Measurements from ENCODE around the gene ATG9B.

ATG9B gene

DNA sequence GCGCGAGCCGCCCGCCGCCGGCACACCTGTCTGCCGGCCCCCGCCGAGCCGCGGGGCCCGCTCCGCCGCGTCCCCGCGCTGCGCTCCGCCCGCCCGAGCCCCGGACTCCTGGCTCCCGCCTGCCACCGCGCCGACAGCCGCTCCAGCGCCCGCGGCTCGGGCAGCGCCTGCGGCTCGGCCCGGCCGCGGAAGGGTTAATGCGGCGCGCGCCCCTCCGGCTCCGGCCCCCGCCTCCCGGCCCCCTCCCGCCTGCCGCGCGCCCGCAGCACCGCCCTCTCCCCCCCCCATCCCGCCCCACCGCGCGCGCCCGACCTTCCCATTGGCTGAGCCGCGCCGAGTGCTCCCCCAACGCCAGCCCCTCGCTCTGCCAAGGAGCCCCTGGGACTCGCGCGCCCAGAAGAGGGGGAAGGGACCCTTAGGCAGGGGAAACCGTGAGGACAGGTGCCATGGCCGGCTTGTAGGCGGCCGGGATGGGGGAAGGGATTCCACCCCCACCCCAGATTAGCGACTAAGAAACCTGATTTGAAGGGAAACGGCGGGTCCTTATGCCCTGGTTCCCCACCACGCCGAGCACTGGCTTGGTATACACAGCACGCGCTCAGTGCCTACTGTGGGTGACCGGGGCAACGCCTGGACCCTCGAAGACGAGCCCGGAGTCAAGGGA is 46.0 kb downstream of the ATG9B start, which contains the start of gene KCNH2:
TSS of gene KCNH2 (minus strand) at position 196 of the 664 bp plus-strand sequence. CDS start 408 bp downstream, outside the sequence.
- DNase-seq (ENCODE audit: low spot score): peak; percentile 14

DNA sequence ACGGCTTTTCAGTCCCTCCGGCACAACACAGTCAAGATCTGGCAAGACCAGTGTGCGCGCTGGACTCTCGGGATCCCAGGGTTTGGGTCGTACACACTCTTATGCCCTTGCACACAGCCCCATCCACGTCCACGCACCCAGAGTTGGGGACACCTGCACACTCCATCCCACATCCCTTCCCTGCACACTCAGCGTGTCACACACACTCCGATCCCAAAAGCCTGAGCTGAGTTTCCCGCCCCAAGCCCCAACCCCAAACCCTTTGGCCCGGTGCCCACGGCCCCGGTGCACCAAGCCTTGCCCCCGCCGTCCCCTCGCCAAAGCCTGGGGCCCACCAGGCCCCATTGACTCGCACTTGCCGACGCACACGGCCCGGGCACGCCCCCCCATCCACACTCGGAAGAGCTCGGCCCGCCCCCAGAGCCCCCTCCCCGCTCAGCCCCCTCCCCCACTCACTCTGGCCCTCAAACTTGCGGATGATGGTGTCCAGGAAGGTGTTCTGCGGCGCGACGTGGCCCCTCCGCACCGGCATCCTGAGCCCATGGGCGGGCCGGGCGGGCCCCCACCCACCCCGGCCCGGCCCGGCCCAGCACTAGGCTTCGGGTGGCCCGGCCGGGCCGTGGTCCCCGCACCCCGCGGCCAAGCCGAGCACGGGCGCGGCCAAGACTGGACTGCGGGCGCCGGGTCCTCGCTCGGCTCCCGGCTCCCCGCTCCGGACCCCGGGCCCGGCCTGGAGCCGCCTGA is 46.7 kb downstream of the ATG9B start:
- no peak for DNase-seq (ENCODE audit: low spot score)

DNA sequence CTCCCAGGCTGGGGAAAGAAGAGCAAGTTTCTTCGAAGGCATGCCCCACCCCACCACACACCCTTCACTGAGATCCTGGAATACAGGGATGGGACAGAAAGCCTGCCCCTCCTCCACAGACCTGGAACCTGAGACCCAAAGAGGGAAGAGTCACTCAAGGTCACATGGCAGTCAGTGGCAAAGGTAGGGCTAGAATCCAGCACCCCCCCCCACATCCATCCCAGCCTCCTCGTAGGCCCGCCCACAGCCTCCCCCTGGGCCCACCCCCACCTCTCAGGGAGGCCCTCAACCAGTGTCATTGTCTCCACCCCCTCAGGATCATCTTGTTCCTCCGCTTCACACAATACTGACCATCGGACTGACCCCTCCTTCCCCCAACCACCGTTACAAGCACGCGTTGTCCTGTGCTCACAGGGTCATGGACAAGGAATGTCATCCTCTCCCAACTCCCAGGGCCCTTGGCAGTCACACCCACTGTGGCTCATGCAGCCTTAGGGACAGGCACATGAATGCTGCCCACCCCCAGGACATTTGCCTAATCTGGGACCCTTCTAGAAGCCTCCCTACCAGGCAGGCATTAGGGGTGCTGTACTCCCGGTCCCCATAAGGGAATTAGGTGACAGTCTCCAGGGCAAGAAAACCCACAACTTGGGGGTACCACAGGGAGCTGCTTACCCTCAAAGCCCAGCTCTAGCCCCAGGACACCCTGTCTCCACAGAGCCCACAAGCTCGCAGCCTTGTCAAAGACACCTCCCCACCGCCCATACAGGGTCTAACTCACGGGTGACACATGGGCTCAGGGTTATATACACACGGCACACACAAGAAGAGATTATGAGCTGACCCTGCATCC is 47.5 kb downstream of the ATG9B start:
- DNase-seq (ENCODE audit: low spot score): no peak

DNA sequence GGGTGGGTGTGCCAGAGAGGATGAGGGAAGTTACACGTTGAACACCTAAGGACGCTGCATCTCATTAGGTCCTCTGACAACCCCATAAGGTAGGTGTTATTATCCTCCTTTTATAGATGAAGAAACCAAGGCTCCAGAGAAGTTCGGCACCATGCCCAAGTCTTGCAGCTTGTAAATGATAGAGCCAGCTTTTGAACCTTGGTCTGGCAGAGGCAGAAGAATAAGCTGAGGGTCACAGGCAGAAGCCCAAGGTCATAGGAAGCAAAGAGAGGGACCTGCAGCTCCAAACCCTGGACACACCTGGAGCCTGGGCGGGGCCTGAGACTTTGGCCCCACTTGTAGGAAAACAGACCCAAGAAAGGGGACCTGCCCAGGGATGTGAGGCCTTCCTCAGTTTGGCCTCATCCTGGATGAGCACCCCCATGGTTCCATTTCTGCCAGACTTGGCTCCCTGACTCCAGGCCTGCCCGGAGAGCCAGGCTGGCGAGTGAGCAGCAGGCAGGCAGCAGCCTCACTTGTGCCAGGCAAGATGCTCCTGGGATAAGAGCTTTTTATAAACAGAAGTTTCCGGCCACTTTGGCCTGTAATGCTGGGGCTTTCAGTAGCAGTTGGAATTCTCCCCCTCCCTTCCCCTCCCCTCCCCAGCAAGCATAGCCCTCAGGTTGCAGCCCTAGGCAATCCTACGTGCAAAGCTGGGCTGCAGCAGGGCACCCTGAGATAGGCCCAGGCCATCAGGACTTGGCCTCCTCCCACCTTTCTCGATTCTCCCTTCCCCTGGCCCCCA is 48.6 kb downstream of the ATG9B start:
- no peak for DNase-seq (ENCODE audit: low spot score)

DNA sequence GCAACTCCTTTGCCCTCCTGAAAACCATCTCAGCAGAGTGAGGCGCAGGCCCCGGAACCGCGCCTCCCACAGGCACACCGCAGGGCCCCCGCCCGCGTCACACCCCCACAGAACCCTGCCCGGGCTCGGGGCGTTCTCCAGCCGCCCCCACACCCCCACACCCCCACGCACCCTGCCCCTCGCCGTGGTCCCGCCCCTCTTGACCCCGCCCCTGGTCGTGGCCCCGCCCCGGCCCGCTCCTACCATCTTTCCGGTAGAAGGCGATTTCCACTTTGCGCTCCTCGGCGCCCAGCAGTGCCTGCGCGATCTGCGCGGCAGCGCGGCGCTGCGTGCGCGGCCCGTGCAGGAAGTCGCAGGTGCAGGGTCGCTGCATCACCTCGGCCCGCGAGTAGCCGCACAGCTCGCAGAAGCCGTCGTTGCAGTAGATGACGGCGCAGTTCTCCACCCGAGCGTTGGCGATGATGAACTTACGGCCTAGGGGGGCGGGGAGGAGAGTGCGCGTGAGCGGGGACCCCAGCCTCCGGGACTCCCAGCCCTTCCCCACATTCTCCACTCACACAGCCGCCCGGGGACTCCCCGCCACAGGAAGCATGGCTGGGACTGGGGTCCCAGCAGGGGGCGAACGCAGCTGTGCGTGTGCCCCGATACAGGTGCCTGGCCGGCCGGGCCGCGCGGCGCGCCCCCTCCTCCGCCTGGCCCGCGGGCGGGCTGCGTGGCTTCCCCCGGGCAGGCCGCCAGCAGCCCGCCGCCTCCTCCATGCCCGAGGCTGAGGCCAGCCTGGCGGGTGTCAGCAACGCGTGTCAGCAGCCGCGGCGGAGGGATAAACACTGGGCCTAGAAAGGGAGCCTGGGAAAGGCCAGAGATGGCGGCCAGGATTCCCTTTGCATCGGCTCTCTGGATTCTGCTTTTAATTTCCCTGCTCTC is 49.6 kb downstream of the ATG9B start:
- DNase-seq (ENCODE audit: low spot score): peak; percentile 85

DNA sequence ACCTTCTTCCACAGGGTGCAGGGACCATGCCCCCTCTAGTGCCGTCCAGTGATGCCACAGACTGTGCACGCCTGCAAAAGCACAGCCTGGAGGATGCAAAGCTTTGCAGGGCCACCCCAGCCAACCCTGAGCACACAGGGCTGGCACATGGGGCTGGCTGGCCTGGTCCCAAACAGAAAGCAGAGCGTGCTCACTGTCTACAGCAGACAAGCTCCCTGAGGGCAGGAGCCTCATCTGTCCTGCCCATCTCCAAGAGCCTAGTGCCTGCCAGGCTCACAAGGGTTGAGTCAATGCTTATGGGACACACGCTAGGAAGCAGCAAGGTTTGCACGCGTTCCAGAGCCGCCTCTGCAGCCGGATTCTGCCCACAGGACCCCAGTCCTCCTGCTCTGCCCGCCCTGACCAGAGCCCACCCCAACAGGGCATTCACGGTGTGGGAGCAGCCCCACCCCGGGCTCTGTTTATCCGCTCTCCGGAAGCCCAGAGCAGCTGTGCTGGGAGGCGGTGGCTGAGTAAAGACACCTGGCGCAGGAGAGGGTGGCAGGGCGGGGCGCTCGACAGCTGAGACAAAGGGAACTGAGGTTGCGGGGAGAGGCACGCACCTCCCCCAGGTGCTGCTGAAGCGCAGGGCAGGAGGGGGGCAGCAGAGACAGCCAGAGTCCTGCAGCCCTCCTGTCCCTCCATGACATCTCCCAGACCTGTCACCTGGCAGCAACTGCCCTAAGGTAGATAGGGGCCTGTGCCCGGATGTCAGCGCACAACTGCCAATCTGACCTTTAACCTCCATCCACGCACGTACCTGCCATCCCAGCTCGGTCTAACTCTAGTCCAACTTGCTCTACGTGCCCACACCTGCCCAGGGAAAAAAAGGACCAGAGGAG is 50.5 kb downstream of the ATG9B start:
- peak; percentile 9 for DNase-seq (ENCODE audit: low spot score)

DNA sequence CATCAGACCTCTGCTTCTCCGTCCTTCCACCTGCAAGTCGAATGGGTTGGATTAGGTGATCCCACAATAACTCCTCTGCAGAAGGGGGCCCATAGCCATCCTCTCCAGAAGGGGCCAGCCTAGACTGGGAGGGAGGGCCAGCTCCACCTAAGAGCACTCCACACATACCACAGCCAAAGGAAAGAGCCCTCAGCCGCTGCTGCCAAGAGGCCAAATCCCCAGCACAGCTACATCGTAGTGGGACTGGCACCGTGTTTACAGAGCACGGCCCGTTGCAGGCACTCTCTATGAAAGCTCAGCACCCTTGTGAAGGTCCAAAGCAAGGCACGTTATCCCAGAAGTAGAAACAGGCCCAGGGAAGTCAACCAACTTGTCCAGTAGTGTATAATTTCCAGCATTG is 51.6 kb downstream of the ATG9B start:
- no peak for DNase-seq (ENCODE audit: low spot score)

DNA sequence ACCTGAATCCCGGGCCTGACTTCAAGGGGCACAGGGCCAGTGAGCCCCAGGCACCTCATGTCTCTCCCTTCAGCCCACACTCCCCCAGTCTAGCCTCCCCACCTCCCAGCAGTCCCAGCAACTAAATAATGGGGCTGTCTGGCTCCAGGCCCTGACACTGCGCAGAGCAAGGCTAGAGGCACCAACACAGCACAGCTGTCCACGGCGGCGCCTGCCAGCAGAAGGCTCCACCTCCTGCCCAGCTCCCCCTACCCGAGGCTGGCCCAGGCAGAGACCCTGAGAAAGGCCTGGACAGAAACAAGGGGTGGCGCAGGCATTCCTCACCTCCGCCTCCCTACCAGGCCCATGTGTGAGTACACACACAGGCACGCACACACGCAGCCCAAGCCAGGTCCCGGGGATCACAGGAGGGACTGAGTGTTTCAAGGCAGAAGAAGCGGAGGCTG is 52.2 kb downstream of the ATG9B start:
- no peak for DNase-seq (ENCODE audit: low spot score)

DNA sequence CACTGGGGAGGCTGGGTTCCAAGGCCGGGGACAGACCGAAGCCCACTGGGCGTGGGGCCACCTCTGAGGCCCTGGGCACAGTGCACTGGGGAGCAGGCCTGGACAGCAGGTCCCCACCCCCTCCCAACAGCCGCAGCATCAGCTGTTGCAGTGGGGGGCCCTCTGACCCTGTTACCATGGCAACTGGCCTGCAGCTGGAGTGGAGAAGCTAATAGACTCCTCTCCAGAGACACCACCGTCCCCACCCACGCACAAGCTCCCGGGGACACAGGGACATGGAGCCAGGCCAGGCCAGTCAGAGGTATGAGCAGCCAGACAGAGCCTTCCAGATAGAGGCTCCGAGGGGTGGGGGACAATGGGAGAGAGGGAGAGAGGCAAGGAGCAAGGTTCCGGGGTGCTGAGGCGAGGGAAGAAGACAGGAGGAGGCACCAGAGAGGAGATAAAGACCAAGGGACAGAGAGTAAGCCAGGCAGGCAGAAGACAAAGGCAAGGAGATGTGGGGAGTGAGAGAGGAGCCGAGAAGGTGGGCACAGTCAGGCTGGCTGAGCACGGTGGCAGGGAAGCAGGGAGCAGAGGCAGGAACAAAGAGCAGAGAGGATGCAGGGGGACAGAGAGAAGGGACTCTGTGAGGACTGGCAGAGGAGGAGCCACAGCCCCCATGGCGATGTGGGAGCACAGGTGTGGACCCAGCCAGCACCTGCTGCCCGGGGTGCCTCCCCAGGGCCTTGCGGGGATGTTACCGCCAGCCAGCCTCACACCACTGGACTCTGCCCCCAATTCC is 52.9 kb downstream of the ATG9B start:
- DNase-seq (ENCODE audit: low spot score): no peak

DNA sequence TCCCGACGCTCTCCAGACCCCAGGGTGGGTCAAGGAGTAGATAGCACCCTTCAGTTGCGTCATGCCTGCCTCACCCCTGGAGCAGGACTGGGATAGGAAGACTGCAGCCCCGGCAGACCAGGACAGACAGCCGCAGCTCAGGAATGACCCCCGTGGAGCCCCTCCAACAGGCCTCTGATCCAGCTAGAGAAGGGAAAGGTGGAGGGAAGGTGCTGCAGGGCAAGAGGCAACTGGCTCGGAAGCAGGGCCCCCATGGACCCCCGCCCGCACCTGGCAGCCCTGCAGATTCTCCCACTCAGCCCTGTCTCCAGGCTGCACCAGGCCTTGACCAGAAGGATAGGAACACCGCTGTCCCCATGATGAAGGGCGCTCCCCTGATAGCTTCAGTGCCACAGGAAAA is 53.9 kb downstream of the ATG9B start:
- no peak for DNase-seq (ENCODE audit: low spot score)

DNA sequence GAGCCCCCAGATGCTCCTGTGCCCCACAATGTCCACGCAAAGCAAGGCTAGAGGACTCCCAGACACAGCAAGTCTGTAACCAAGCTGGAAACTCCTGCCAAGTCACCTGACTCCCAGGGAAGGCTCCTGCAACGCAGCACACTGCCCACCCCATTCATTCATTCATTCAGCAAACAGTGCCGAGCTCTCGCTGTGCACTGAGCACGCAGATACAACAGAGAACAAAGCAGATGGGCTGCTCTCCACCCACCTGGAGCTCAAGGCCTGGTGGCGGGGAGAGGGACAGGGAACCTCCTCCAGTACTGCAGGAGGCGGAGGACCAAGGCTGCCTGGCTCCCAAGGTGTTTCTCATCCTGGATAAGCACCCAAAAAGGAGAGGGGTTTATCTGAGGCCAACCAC is 54.8 kb downstream of the ATG9B start:
- no peak for DNase-seq (ENCODE audit: low spot score)

DNA sequence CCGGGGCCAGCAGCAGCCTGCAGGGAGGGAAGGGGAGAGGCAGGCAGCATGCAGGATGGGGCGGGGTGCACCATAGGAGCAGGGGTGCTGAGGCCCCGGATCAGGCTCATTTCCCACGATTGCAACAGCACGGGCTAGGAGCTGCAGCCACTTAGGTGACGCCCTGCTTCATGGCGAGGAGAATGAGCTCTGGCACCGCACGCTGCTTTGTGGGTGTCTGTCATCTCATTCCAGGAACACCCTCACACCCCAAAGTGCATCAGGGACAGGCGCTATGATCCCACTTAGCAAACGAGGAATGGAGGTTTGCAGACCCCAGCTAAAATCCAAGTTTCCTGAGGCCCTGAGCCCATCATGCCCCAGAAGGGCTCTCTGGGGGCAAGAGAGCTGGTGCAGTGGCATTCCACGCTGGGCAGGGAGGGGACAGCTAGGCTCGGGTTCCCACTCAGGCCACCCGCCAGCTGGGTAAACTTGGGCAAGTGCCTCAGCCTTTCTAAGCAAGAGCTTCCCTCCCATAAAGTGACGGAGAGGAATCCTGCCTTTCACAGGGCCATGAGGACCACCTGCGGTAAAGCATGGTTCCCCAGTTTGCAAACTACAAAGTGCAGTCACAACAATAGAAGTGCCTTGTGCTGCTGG is 55.4 kb downstream of the ATG9B start:
- no peak for DNase-seq (ENCODE audit: low spot score)

DNA sequence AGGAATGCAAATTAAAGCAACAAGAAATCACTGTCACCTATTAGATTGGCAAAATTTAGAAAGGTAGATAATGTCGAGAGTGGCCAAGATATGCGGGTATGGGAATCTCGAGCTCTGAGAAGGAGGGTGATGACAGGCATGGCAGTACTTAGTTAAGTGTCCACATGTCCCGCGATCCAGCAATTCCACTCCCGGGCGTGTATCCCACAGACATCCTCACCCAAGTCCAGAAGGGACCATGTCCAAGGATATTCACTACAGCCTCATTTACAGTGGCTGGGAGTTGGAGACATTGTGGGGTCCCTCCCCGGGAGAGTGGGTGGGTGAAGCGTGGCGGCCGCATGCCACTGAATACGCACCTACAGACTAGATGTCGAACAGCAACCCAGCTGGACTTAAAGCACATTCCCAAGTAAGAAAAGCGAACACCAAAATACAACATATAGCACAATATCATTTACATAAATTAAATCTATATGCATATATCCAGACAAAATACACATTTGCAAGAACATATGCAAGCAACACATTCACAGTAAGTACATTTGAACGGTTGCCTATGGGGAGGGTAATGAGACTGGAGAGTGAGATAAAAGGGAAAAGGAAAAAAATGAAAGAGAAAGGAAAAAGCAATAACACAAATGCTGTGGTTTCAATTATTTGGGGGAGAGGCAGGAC is 56.1 kb downstream of the ATG9B start:
- DNase-seq (ENCODE audit: low spot score): no peak

DNA sequence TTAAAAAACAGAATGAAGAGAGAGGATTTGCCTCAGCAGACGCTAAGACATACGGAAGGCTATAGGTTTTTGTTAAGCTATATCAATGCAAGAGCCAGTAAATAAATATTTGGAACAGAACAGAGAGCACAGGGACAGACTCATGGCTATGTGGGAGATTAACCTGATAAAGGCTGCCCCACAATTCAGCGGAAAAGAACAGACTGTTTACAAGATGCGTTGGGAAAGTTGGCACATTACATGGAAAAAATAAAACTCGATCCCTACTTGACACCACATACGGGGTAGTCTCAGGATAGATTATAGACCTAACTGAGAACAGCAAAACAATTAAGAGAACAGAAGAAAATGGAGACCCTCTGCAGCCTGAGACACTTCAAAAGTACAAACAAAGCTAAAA is 56.9 kb downstream of the ATG9B start:
- DNase-seq (ENCODE audit: low spot score): no peak

DNA sequence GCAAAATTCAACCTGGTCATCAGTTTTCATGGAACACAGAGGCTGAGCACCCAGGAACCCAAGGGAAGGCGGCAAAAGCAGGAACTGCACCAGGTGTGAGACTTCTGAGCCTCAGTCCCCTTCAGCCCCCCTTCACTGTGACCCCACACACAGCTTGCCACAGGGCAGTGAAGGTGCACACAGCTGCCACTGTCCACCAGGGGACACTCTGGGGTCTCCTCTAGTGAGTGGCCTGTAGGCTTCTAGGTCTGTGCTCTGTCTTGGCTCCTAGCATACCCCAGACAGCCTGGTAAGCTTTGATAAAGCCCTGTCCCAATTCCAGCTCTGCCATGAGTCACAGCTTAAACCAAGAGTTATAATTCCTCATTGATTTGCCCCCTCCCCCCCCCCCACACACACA is 58.3 kb downstream of the ATG9B start:
- DNase-seq (ENCODE audit: low spot score): no peak

DNA sequence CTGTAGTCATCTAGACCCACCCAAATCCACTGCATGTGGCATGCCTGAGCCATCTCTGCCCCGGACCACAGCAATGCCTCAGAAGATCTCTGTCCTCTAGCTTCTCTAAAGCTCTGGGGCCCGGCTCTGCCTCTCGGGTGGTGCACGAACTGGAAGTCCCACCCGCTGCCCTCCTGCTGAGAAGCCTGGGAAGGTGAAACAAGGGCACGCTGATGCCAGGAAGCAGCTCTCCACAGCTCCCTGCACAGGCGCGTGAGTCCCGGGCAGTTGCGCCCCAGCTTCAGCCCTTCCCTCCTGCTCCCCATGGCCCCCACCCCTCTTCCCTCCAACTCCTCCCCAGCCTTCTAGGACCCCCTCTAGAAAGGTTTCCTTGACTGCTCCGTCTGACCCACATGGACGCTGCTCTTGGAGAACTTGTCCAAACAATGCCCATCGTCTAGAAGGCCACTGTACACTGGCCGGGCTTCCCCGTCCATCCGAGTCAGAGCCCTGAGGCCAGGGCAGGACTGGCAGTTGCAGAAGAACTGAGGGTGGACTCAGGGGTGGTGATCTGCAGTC is 58.9 kb downstream of the ATG9B start:
- DNase-seq (ENCODE audit: low spot score): no peak
